KOPT-K1 (cell line): ENCODE data around the gene CITED1.

Experiments
- H3K27ac ChIP-seq: fragments of 200-600 bp; sonication (generic); 2 replicates; pipeline ENCODE4 v1.5.1; 2016; ENCODE audit warnings: antibody characterized with exemption, mild to moderate bottlenecking, low read depth, low read length; ENCODE audit not compliant: poor library complexity, severe bottlenecking
- H3K36me3 ChIP-seq: fragments of 200-600 bp; sonication (generic); 2 replicates; pipeline ENCODE4 v1.5.1; 2017; ENCODE audit warnings: antibody characterized with exemption, mild to moderate bottlenecking, low read length, moderate library complexity; ENCODE audit not compliant: insufficient read depth
- H3K9me3 ChIP-seq: fragments of 200-600 bp; sonication (generic); 2 replicates; pipeline ENCODE4 v1.5.1; 2017; ENCODE audit warnings: antibody characterized with exemption, low read length, mild to moderate bottlenecking; ENCODE audit not compliant: insufficient read depth, poor library complexity, severe bottlenecking

CITED1 gene

DNA sequence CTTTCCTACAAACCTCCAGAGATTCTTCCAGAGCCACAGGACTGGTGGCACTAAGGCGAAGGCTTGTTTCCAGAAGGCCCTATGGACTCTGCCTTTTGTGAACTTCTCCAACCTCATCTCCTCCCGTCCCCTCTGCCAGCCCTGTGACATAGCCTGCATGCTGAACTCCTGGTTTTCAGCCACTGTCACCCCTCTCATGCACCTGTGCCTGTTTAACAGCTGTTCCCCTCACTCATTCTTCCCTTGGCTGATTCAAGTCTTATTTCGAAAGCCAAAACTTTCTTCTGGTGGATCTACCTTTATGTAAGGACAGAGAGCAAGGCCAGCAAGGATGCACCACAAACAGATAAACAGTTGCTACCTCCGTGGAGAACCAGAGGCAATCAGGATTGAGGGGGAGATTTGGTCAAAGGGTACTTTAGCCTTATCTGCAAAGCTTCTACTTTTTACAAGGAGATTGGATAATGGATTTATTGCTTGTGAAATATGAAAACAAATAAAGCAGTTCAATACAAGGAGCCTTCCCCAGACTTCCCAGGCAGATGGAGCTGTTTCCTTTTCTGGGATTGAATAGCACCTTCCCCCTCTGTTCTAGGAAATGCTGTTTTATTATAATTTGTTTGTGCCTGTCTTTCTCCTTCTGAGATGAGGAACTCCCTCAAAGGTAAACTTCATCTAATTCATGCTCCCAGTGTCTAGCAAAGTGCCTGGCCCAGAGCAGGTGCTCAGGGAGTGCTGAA is 5.7 kb downstream of the CITED1 start:
- no peaks in the 10 kb centered on the region for H3K9me3 ChIP-seq
- no peaks in the 10 kb centered on the region for H3K36me3 ChIP-seq
- no peak overlapping the region for H3K27ac ChIP-seq

DNA sequence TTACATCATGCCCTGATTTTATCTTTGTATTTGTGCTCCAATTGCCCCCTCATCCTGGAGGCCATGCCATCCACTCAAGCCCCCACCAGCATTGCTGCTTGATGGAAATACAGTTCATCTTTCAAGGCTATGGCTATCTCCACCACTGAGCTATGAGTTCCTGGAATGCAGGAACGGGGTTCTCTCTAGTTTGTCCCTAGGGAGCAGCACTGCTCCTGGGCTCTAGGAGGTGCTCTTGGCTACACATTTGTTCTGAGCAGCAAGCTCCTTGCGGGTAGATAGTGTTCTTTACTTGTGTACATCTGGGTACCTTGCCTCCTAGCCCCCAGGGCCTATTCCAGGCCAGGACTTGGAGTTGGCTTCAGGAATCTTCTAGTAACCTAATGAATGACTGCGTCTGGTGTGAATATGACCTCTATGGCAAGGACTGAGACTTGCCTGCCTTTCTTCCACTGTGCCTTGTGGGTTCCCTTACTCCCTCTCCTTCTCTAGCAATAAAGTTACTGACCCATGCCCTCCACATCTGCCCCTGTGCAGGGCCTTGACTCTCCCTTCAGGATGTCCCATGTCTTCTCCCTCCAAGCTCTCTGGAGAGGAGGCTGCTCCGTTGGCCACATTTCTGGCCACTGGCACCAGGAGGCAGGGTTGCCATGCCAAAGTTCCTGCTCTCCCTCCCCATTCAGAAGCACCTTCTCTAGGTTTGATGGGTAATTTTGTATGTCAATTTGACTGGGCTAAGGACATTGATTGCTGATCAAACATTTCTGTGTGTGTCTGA is 7.6 kb downstream of the CITED1 start:
- no peaks in the 10 kb centered on the region for H3K36me3 ChIP-seq
- no peak overlapping the region for H3K27ac ChIP-seq
- no peaks in the 10 kb centered on the region for H3K9me3 ChIP-seq

DNA sequence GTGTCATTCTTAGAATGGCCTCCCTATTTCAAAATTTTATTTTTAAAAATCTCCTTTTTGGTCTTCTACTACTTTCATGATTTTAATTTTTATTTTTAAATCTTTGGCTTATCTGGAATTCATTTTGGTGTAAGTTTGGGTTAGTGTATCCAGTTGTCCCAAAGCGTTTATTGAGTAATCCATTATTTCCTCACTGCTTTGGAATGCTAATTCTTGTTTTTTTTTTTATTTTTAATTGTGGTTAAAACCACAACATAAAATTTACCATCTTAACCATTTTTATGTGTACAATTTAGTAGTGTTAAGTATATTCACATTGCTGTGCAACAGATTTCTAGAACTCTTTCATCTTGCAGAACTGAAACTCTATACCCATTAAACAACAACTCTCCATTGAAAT is 8.7 kb downstream of the CITED1 start:
- Histone ChIP-seq H3K9me3 (peaks cover 7% of the 10 kb centered on the region), H3K36me3 (no peaks in the 10 kb centered on the region), H3K27ac (no peak overlapping the region)

DNA sequence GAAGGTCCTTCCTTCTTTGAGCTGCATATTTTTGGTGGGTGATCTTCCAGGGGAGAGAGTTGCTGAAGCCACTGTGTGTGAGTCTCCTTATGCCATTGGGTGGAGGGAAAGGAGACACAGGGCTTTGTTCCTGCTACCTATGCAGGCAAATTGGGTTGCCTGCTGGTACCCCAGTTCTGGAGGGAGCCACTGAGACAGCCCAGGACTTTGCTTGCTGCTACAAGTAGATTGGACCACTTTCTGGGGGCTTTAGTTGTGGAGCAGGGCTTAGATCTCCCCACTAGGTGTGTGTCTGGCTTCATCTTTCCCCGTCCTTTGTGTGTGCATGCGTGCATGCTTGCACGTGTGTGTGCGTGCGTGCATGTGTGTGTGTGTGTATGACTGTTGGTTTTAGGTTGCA is 10.0 kb downstream of the CITED1 start:
- H3K9me3 ChIP-seq: peaks cover 7% of the 10 kb centered on the region
- no peak overlapping the region for H3K27ac ChIP-seq
- H3K36me3 ChIP-seq: no peaks in the 10 kb centered on the region

DNA sequence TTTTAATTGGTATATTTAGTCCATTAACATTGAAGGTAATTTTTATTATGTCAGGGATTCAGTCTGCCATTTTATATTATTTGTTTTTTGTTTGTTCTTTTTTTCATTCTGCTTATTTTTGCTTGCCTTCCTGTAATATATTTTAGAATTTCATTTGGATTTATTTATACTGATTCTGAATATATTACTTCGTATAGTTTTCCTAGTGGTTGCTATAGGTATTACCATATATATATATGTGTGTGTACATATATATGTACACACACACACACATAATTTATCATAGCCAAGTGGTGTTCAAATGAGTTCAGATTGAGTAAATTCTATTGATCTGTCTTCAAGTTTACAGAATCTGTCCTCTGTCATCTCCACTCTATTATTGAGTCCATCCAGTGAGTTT is 11.2 kb downstream of the CITED1 start:
- H3K9me3 ChIP-seq: peaks cover 7% of the 10 kb centered on the region
- H3K36me3 ChIP-seq: no peaks in the 10 kb centered on the region
- H3K27ac ChIP-seq: no peak overlapping the region

DNA sequence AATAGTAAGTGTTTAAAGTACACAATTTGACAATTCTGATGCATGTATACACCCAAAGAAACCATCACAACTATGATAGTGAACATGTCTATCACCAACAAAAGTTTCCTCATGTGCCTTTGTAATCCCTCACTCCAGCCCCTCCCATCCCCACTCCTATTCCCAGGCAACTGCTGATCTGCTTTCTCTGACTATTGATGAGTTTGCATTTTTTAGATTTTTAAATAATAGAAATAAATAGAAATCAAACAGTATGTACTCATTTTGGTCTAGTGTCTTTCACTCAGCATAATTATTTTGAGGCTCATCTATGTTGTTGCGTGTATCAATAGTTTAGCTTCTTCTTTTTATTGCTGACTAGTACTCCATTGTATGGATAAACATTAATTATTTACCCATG is 23.4 kb downstream of the CITED1 start:
- Histone ChIP-seq H3K9me3 (no peaks in the 10 kb centered on the region), H3K36me3 (no peaks in the 10 kb centered on the region), H3K27ac (no peak overlapping the region)

DNA sequence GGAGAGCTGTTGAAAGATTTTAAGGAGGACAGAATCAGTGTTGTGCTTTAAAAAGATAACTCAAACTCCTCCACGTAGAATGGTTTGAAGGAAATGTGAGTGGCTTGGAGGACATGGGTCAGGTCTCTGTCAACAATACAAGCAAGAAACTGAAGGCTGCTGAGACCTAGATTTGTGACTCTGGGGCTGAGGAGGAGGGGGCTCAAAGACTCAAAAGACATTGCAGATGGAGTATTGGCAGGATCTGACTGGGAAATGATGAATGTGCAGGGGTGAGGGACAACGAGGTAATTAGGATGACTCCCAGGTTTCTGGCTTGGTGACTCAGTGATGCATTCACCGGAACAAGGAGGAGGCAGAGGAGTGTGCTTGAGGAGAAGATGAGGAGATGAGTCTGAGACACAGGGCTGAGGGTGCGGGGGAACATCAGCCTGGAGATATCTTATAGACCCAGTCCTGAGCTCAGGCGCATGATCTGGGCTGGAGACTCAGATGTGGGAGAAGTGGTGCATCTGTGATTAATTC is 25.3 kb downstream of the CITED1 start:
- H3K27ac ChIP-seq: no peak overlapping the region
- H3K9me3 ChIP-seq: no peaks in the 10 kb centered on the region
- peaks cover 10% of the 10 kb centered on the region for H3K36me3 ChIP-seq

DNA sequence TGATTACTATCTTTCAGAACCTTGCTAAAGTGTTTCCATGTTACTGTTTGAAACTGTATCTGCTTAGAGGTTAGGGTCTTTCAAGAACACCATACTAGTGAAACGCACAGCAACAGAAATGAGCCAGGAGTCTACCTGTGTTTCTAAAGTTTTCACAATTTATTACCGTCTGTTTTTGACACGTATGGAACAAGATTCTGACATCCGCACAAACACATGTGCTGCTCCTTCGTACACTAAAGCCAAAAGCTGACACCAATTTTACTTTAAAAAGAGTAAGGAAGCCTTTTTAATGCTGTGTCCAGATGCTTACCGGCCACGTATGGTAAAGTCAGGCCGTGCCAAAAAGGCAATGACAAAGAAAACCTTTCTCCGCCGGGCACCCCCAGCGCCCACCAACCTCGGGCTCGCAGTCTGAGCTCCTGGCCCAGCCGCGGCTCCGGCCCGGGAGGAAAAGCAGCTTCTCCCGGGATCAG is 29.2 kb downstream of the CITED1 start:
- Histone ChIP-seq H3K9me3 (no peaks in the 10 kb centered on the region), H3K27ac (peak overlapping the region; percentile 84), H3K36me3 (peaks cover 48% of the 10 kb centered on the region)

DNA sequence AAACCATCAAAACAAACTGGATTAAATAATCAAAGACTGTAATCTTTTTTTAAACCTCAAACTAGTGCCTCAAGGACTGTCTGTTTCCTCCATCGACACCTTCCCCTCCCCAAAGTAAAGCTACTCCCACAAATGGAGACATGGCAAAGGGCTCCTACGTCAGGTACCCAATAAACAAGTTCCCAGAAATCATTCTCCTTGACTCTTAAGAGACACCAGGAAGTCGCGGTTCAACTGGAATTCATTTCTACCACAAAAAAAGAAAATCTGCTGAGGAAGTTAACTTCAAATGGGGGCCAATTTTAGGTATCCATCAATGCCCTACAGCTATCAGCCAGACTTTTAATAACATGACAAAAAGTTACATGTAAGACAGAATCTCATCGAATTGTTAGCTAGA is 31.2 kb downstream of the CITED1 start:
- no peaks in the 10 kb centered on the region for H3K9me3 ChIP-seq
- no peak overlapping the region for H3K27ac ChIP-seq
- H3K36me3 ChIP-seq: peaks cover 68% of the 10 kb centered on the region

DNA sequence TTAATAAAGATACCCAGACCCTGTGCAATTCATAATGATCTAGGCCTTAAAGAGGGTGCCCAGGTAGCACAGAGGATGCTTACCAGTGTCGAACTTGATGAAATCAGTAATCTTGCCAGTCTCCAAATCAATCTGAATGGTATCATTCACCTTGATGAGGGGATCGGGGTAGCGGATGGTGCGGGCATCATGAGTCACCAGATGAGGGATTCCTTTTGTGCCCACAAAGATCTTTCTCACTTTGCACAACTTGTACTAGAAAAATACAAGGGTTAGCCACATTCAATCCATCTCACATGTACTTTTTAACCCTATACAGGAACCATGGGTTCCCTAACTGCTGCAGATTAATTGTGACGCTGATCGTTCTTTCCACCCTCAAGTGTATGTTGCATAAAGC is 32.0 kb downstream of the CITED1 start:
- H3K36me3 ChIP-seq: peaks cover 76% of the 10 kb centered on the region
- H3K9me3 ChIP-seq: no peaks in the 10 kb centered on the region

DNA sequence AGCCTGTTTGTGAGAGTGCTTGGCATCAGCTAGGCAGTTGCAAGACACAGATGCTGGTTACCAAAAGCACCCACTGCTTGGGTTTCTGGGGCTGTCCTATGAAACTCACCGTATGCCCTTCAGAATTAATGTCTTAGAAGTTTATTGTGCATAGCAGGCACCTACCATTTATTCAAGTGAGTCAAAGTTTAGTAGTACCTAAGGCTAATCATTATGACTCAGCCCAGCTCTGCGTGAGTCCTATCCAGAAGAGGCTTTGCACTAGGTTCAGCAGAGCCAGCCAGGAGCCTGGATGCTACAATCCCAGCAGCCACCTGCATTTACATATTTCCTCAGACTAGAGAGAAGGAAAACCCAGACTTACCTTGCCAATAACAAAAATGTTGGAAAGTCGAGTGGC is 32.8 kb downstream of the CITED1 start:
- peaks cover 85% of the 10 kb centered on the region for H3K36me3 ChIP-seq
- no peak overlapping the region for H3K27ac ChIP-seq

More for the DNA sequence above, 32.0 kb downstream of the CITED1 start:
- H3K27ac ChIP-seq: no peak overlapping the region

DNA sequence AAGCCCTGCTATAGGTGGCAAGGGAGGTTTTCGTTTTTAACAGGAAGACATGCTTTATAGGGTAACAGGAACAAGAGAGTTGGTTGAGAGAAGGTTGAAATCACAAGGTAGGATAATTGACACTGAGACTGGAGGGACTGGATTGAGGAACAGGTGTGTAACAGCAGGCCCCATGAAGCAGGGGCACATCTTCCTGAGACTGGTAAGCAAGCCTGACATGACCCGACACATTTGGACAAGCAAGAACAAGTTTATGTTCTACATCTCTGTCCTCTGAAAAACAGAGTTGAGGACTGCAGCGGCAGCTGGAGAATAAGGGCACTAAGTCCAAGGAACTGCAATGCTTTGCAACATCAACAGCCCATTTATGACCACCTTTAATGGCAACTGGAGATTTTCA is 33.9 kb downstream of the CITED1 start:
- peaks cover 92% of the 10 kb centered on the region for H3K36me3 ChIP-seq
- H3K9me3 ChIP-seq: no peaks in the 10 kb centered on the region
- H3K27ac ChIP-seq: no peak overlapping the region

More for the DNA sequence above, 32.8 kb downstream of the CITED1 start:
- no peaks in the 10 kb centered on the region for H3K9me3 ChIP-seq

DNA sequence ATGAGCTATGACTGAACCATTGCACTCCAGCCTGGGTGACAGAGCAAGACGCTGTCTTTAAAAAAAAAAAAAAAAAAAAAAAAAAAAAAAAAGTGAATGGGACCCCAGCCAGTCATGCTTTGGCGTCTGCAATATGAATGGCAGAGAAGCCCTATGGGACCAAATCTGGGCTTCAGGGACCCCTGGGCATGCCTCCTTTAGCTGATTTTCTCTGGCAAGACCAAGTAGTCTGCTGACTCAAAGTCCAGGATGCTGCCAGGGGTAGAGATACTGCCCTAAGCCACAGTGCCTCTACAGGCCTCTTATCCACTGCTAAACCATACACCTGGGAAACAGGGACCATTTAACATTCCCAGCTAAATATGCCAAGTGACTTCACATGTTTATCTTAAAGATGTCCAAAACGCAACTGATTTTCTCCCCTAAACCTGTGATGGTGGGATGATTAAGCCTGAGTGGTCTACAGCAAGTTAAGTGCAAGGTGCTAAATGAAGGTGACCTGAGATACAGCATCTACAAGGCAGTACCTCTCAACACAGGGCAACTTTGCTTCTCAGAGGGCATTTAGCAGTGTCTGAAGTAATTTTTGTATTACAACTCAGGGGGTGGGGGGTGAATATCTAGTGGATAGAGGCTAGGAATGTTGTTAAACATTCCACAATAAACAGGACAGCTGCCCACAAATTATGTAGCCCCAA is 34.5 kb downstream of the CITED1 start:
- no peak overlapping the region for H3K27ac ChIP-seq
- H3K36me3 ChIP-seq: peaks cover 95% of the 10 kb centered on the region
- no peaks in the 10 kb centered on the region for H3K9me3 ChIP-seq

DNA sequence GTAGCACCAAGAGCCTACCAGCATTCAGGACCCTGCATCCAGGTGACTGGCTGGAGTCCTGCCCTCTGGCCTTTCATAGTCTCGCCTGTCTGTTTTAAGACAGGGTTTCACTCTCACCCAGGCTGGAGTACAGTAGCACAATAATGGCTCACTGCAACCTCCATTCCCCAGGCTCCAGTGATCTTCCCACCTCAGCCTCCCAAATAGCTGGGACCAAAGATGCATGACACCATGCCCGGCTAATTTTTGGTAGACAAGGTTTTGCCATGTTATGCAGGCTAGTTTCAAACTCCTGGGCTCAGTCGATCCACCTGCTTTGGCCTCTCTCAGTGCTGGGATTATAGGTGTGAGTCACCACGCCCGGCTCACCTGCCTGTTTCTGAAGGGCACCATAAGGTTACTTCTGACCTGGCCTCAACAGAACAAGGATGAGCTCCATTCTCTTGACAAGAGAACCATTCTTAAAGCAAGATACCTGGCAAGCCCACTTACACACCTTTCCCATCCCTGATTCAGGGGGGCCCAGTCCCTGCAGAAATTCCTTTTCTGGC is 35.3 kb downstream of the CITED1 start:
- H3K9me3 ChIP-seq: no peaks in the 10 kb centered on the region
- peaks cover 87% of the 10 kb centered on the region for H3K36me3 ChIP-seq
- no peak overlapping the region for H3K27ac ChIP-seq
